Ascending aorta (tissue), 2 donors: ENCODE results near the gene TVP23A. TPM values are rescaled to one million over a fixed set of nuclear protein-coding genes. Genes with fewer than 3 reads are reported as not detected.

Source experiments
- DNase-seq, 2 donors: peaks; one replicate each; pipeline ENCODE4 v3.0.0-alpha.2; 2019; ENCODE audit warnings: low spot score in 2 of 2
- H3K27ac ChIP-seq, 2 donors: fragments of 200-600 bp; sonication (generic); one replicate each; pipeline ENCODE4 v1.5.1; 2016 to 2017; ENCODE audit warnings: mild to moderate bottlenecking in 1 of 2
- H3K27me3 ChIP-seq: fragments of 200-600 bp; sonication (generic); one replicate; pipeline ENCODE4 v1.5.1; 2017
- H3K36me3 ChIP-seq, 2 donors: fragments of 200-600 bp; sonication (generic); one replicate each; pipeline ENCODE4 v1.5.1; 2016
- H3K4me1 ChIP-seq, 2 donors: fragments of 200-600 bp; sonication (generic); one replicate each; pipeline ENCODE4 v1.5.1; 2016 to 2017; ENCODE audit warnings: mild to moderate bottlenecking in 1 of 2
- H3K4me3 ChIP-seq, 2 donors: fragments of 200-600 bp; sonication (generic); one replicate each; pipeline ENCODE4 v1.5.1; 2016 to 2017; ENCODE audit warnings: mild to moderate bottlenecking in 1 of 2
- H3K9me3 ChIP-seq, 2 donors: fragments of 200-600 bp; sonication (generic); one replicate each; pipeline ENCODE4 v1.5.1; 2016
- intact Hi-C: fragments of 100-400 bp; cut with DNase I; formaldehyde crosslinking; loops from one replicate; pipeline ENCODE4 v1.15.1; 2023
- total RNA-seq: library from RNA; depleted of rRNA; stranded (reverse); fragments of >200 nt; gene quantifications from one replicate; pipeline ENCODE4 v1.1.0, GENCODE V29; 2016
- TF ChIP-seq, protein P1 (sequence below), 3 experiments: fragments of 200-600 bp in 2 of 3; fragments of 450-650 bp in 1 of 3; sonication (generic) in 2 of 3; IDR thresholded peaks; one replicate each; pipeline ENCODE4 v1.5.1; 2016 to 2019; ENCODE audit warnings: antibody characterized with exemption in 3 of 3, mild to moderate bottlenecking in 1 of 3, moderate library complexity in 1 of 3

TVP23A gene
- total RNA-seq, 1 donor from 2014 or later = not detected

DNA sequence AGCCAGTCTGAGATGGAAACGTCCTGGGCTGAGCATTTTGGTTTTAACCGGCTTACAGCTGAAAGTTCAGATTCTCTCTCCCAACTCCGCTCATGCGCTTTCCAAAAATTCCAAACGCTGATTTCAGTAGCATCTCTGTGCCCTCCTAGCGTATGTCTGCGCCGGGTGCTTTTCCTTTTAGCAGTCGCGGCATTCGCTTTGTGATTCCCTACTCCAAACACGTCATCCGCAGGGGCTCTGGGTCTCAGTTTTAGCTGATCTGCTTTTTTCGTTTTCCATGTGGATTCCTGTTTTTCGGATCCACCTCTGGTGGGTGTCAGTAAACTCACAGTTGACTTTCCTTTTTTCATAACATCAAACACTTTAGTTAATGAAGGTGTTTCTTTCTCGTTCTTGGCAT lies 22.1 kb upstream of the TVP23A start:
- H3K27me3 ChIP-seq = no peaks in the 10 kb centered on the region
- no peaks in the 10 kb centered on the region for H3K4me1 ChIP-seq
- DNase-seq = no peak
- intact Hi-C loops = no loop called here
- H3K9me3 ChIP-seq = no peaks in the 10 kb centered on the region
- TF ChIP-seq, protein P1, sequence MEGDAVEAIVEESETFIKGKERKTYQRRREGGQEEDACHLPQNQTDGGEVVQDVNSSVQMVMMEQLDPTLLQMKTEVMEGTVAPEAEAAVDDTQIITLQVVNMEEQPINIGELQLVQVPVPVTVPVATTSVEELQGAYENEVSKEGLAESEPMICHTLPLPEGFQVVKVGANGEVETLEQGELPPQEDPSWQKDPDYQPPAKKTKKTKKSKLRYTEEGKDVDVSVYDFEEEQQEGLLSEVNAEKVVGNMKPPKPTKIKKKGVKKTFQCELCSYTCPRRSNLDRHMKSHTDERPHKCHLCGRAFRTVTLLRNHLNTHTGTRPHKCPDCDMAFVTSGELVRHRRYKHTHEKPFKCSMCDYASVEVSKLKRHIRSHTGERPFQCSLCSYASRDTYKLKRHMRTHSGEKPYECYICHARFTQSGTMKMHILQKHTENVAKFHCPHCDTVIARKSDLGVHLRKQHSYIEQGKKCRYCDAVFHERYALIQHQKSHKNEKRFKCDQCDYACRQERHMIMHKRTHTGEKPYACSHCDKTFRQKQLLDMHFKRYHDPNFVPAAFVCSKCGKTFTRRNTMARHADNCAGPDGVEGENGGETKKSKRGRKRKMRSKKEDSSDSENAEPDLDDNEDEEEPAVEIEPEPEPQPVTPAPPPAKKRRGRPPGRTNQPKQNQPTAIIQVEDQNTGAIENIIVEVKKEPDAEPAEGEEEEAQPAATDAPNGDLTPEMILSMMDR (IDR thresholded peaks at IDR 0.05) = no peak
- no peak overlapping the region for H3K27ac ChIP-seq
- no peaks in the 10 kb centered on the region for H3K36me3 ChIP-seq
- no peak overlapping the region for H3K4me3 ChIP-seq

- Histone ChIP-seq H3K27ac (no peak overlapping the region), H3K36me3 (no peaks in the 10 kb centered on the region), H3K4me1 (no peaks in the 10 kb centered on the region), H3K4me3 (no peak overlapping the region), H3K9me3 (no peaks in the 10 kb centered on the region), H3K27me3 (no peaks in the 10 kb centered on the region)
- intact Hi-C loops = no loop called here
- DNase-seq = no peak
- TF ChIP-seq, protein P1 (IDR thresholded peaks at IDR 0.05) = no peak
Measured at GRCh38 chr16:10839279-10839666, 20.7 kb upstream of the TVP23A start.

DNA sequence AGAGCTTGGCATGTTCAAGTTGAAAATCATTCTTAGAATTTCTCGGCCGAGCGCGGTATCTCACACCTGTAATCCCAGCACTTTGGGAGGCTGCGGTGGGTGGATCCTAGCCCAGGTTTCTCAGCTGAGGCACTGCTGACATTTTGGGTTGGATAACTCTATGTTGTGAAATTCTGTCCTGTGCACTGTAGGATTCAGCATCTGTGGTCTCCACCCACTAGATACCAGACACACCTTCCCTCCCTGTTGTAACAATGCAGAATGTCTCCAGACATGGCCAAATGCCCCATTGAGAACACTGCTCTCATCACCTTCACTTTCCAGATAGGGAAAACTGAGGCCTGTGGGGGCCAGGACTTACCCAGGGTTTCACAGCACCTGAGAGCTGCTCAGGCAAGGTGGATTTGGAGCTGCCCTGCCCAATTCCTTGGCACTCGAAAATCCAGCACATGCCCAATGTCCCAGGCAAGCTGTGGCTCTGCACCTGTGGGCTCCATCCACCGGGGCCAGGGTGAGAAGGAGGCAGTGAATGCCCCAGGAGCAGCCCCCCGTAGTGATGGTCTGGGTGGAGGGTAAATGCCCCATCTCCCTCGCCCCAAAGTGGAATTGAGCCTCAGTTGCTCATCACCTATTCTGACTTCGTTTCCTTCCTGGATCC lies 20.2 kb upstream of the TVP23A start:
- Histone ChIP-seq H3K4me1 (no peaks in the 10 kb centered on the region), H3K9me3 (no peaks in the 10 kb centered on the region), H3K27ac (no peak overlapping the region), H3K36me3 (no peaks in the 10 kb centered on the region), H3K4me3 (no peak overlapping the region), H3K27me3 (no peaks in the 10 kb centered on the region)
- TF ChIP-seq, protein P1 (IDR thresholded peaks at IDR 0.05) = no peak
- intact Hi-C loops = no loop called here
- no peak for DNase-seq

DNA sequence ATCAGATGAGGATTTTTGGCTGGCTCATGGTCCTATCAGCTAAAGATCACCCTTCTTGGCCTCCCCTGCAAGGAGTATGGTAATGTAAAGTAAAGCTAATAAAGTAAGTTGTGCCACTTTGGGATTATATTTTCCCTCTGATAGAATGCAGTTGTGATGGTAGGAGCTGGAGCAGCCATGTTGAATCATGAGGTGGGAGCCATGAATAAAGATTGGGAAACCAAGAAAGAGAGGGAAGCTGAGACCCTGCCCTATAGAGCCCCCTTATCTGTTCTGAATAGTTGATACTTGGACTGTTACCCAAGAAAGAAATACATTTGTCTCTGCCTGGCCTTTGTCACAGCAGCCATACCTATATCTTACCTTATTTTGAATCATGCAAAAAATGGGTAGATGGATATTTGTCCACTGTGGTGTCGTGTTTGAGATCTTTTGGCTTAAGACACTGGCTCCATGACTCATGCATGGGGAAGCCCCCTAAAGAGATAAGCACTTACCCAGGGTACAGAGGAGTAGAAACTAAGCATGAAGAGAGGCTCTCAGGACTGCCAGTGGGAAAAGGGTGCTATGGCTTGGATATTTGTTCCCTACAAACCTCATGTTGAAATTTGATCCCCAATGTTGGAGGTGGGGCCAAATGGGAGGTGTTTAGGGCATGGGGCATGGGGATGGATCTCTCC lies 17.7 kb upstream of the TVP23A start:
- TF ChIP-seq, protein P1 (IDR thresholded peaks at IDR 0.05) = no peak

GRCh38 chr16:10835281-10835931 lies 16.8 kb upstream of the TVP23A start:
- Histone ChIP-seq H3K9me3 (no peaks in the 10 kb centered on the region), H3K4me3 (no peak overlapping the region), H3K4me1 (no peaks in the 10 kb centered on the region), H3K36me3 (no peaks in the 10 kb centered on the region), H3K27ac (no peak overlapping the region), H3K27me3 (no peaks in the 10 kb centered on the region)
- intact Hi-C loops = no loop called here
- TF ChIP-seq, protein P1 (IDR thresholded peaks at IDR 0.05) = no peak
- no peak for DNase-seq

More for the DNA sequence above, 17.7 kb upstream of the TVP23A start:
- Histone ChIP-seq H3K4me3 (no peak overlapping the region), H3K27me3 (no peaks in the 10 kb centered on the region), H3K27ac (no peak overlapping the region), H3K4me1 (no peaks in the 10 kb centered on the region), H3K36me3 (no peaks in the 10 kb centered on the region), H3K9me3 (no peaks in the 10 kb centered on the region)
- no peak for DNase-seq
- intact Hi-C loops = no loop called here
